HepG2 (cell line): Measurements from ENCODE around the gene LTC4S.
A peak's percentile ranks its signal among the peaks of the same experiment; 100 is the strongest.

Experiments used
- CREM ChIP-seq, 2 experiments: sonication (generic) in 1 of 2; formaldehyde crosslinking in 1 of 2; IDR thresholded peaks; 2 replicates each; pipeline versions ENCODE4 v1.4.0 to v1.6.1; 2016 to 2020; ENCODE audit warnings: antibody characterized with exemption in 1 of 2, mild to moderate bottlenecking in 1 of 2, missing genetic modification reagents in 1 of 2
- EP300 ChIP-seq, 3 experiments: sonication (generic) in 1 of 3; formaldehyde crosslinking in 1 of 3; IDR thresholded peaks; 2 replicates each; pipeline versions ENCODE4 v1.5.1 to v1.6.1; 2011 to 2020; ENCODE audit warnings: low read depth in 2 of 3, low read length in 2 of 3, borderline replicate concordance in 1 of 3, improper control_type of control experiment in 1 of 3, mild to moderate bottlenecking in 1 of 3, missing genetic modification reagents in 1 of 3, moderate library complexity in 1 of 3
- ZNF451 ChIP-seq: sonication (generic); formaldehyde crosslinking; IDR thresholded peaks from 2 replicates; pipeline ENCODE4 v1.5.0; 2020; ENCODE audit warnings: mild to moderate bottlenecking, missing genetic modification reagents
- ZNF713 ChIP-seq: sonication (generic); formaldehyde crosslinking; IDR thresholded peaks from 2 replicates; pipeline ENCODE4 v1.4.0; 2020; ENCODE audit warnings: mild to moderate bottlenecking, missing genetic modification reagents
- TF ChIP-seq, protein P1 (sequence below): sonication (generic); formaldehyde crosslinking; IDR thresholded peaks from 2 replicates; pipeline ENCODE4 v1.4.0; 2020; ENCODE audit warnings: missing genetic modification reagents
- TF ChIP-seq, protein P2 (sequence below): sonication (generic); formaldehyde crosslinking; IDR thresholded peaks from 2 replicates; pipeline ENCODE4 v1.4.0; 2020; ENCODE audit warnings: missing genetic modification reagents
- TF ChIP-seq, protein P3 (sequence below): sonication (generic); formaldehyde crosslinking; IDR thresholded peaks from 2 replicates; pipeline ENCODE4 v1.4.0; 2020; ENCODE audit warnings: mild to moderate bottlenecking, missing genetic modification reagents, borderline replicate concordance

DNA sequence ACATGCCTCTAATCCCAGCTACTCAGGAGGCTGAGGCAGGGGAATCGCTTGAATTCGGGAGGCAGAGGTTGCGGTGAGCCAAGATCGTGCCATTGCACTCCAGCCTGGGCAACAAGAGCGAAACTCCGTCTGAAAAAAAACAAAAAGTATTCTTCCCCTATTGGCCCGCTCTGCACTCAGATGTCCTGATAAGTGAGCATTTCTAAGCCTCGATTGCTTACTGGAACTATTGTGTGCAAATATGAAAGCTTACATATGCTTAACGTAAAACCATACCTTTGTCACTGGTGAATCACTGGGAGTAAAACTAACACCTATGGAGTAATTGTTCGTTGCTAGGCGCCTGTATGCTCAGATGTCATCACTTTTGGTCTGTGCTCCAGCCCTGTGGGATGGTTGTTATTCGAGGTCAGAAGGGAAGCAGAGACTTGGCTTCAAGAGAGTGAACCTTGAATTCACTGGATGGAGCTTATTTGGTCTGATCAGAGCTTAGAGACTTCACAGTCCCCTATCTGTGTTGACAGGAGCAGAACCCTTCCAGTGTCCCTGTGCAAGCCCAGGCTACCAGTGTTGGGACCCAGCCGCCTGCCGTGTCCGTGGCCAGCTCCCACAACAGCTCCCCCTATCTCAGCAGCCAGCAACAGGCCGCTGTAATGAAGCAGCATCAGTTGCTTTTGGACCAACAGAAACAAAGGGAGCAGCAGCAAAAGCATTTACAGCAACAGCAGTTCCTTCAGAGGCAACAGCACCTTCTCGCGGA, 25.3 kb upstream of the LTC4S start:
- TF ChIP-seq, protein P1, sequence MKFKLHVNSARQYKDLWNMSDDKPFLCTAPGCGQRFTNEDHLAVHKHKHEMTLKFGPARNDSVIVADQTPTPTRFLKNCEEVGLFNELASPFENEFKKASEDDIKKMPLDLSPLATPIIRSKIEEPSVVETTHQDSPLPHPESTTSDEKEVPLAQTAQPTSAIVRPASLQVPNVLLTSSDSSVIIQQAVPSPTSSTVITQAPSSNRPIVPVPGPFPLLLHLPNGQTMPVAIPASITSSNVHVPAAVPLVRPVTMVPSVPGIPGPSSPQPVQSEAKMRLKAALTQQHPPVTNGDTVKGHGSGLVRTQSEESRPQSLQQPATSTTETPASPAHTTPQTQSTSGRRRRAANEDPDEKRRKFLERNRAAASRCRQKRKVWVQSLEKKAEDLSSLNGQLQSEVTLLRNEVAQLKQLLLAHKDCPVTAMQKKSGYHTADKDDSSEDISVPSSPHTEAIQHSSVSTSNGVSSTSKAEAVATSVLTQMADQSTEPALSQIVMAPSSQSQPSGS (CRISPR knock-in tag), result no peak
- TF ChIP-seq CREM (IDR thresholded peaks at IDR 0.05) (no peak), CREM (CRISPR knock-in tag; IDR thresholded peaks at IDR 0.05) (no peak), ZNF451 (no peak), EP300 (IDR thresholded peaks at IDR 0.05; ENCODE audit: low read depth in 2 of 2, low read length in 2 of 2) (no peak), EP300 (CRISPR knock-in tag; IDR thresholded peaks at IDR 0.05; ENCODE audit: borderline replicate concordance) (no peak), ZNF713 (CRISPR knock-in tag) (no peak)
- TF ChIP-seq, protein P2, sequence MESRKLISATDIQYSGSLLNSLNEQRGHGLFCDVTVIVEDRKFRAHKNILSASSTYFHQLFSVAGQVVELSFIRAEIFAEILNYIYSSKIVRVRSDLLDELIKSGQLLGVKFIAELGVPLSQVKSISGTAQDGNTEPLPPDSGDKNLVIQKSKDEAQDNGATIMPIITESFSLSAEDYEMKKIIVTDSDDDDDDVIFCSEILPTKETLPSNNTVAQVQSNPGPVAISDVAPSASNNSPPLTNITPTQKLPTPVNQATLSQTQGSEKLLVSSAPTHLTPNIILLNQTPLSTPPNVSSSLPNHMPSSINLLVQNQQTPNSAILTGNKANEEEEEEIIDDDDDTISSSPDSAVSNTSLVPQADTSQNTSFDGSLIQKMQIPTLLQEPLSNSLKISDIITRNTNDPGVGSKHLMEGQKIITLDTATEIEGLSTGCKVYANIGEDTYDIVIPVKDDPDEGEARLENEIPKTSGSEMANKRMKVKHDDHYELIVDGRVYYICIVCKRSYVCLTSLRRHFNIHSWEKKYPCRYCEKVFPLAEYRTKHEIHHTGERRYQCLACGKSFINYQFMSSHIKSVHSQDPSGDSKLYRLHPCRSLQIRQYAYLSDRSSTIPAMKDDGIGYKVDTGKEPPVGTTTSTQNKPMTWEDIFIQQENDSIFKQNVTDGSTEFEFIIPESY (CRISPR knock-in tag), result peak; percentile 56
- TF ChIP-seq, protein P3, sequence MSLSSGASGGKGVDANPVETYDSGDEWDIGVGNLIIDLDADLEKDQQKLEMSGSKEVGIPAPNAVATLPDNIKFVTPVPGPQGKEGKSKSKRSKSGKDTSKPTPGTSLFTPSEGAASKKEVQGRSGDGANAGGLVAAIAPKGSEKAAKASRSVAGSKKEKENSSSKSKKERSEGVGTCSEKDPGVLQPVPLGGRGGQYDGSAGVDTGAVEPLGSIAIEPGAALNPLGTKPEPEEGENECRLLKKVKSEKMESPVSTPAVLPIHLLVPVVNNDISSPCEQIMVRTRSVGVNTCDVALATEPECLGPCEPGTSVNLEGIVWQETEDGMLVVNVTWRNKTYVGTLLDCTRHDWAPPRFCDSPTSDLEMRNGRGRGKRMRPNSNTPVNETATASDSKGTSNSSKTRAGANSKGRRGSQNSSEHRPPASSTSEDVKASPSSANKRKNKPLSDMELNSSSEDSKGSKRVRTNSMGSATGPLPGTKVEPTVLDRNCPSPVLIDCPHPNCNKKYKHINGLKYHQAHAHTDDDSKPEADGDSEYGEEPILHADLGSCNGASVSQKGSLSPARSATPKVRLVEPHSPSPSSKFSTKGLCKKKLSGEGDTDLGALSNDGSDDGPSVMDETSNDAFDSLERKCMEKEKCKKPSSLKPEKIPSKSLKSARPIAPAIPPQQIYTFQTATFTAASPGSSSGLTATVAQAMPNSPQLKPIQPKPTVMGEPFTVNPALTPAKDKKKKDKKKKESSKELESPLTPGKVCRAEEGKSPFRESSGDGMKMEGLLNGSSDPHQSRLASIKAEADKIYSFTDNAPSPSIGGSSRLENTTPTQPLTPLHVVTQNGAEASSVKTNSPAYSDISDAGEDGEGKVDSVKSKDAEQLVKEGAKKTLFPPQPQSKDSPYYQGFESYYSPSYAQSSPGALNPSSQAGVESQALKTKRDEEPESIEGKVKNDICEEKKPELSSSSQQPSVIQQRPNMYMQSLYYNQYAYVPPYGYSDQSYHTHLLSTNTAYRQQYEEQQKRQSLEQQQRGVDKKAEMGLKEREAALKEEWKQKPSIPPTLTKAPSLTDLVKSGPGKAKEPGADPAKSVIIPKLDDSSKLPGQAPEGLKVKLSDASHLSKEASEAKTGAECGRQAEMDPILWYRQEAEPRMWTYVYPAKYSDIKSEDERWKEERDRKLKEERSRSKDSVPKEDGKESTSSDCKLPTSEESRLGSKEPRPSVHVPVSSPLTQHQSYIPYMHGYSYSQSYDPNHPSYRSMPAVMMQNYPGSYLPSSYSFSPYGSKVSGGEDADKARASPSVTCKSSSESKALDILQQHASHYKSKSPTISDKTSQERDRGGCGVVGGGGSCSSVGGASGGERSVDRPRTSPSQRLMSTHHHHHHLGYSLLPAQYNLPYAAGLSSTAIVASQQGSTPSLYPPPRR, result no peak
